NCI-H524 treated with DMSO at 0.1 percent for 48 hours (cell line): Measurements from ENCODE around the gene CCDC184.
"Not testable (repeated sequence)": the region's sequence is repeated elsewhere in the genome, so short reads cannot be mapped to it uniquely, and the experiment has no call there.

Experiments used
- DNase-seq: peaks from one replicate; lab custom pipeline; 2025; lab: John Stamatoyannopoulos, UW

Gene CCDC184

GRCh38 chr12:48203192-48203591 lies 19.7 kb downstream of the CCDC184 start, which contains the start of gene OR10AD1:
Gene OR10AD1 (minus strand): TSS chr12:48203292. CDS start chr12:48203292, 0 bp downstream.
- no peak for DNase-seq

GRCh38 chr12:48209495-48209894 lies 26.1 kb downstream of the CCDC184 start:
- DNase-seq: not testable (repeated sequence)

DNA sequence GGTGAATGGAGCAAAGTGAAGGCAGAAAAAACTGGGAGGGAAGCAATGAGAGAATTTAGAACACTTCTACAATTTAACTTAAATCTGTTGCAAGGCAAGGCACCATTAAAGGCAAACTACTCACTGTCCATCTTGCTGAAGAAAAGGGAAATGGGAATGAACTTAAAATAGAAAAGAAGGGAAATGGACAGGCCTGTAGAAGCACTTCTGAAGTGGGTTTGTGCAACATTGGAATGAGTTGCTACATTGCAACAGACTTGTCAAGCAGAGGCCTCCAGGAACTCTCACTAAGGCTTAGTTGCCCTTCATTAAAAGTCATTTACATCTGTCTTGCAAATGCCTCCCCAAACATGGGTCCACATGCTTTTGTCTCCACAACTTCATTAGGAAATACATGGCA lies 33.3 kb downstream of the CCDC184 start:
- no peak for DNase-seq

DNA sequence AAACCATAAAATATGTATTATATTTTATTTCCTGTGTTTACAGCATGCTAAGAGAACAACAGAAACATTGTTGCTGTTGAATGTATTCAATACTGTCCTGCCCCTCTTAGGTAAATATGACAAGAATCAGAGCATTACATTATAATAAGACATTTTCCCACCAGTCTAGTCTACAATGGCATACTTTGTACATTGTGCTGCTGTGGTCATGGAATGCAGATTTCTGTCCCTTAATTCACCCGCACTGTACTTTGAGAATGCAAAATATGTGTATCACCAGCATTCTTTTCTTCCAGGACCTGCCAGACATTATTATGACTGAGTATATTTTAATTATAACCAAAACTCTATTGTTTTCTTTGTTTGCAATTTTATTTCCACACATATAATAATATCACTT lies 36.2 kb downstream of the CCDC184 start:
- no peak for DNase-seq

GRCh38 chr12:48220701-48221100 lies 37.3 kb downstream of the CCDC184 start:
- DNase-seq: no peak

DNA sequence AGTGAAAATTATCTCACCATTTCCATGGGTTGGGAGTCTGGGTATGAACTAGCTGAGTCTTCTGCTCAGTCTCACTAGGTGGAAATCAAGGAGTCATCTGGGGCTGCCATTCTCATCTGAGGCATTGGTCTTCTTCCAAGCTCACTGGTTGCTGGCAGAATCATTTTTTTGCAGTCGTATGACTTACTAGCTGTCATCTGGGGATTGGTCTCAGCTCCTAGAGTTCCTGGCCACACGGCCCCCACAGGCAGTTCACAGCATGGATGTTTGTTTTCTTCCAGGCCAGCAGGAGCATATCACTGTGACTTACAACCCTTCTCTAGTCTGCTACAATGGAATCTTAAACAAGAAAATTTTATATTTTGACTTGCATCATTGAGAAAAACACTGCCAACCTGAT lies 38.2 kb downstream of the CCDC184 start:
- no peak for DNase-seq

GRCh38 chr12:48224533-48224932 lies 41.1 kb downstream of the CCDC184 start:
- DNase-seq: not testable (repeated sequence)

DNA sequence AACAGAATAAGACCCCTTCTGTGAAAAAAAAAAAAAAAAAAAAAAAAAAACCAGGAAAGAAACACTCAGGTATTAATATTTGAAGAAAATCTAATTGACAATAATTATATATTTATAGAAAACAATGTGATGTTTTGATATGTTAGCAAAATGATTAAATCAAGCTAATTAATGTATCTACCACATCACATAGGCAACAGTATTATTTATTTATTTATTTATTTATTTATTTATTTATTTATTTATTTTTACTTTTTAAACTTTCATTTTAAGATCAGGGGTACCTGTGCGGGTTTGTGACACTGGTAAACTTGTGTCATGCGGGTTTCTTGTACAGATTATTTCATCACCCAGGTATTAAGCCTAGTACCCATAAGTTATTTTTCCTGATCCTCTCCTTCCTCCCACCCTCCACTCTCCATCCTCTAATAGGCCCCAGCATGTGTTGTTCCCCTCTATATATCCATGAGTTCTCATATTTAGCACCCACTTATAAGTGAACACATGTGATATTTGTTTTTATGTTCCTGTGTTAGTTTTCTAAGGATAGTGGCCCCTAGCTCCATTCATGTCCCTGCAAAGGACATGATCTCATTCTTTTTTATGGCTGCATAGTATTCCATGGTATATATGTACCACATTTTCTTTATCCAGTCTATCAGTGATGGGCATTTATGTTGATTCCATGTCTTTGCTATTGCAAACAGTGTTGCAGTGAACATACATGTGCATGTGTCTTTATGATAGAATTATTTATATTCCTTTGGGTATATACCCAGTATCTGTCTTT lies 47.9 kb downstream of the CCDC184 start:
- DNase-seq: not testable (repeated sequence)
